GM23338 (cell line): ENCODE results near the gene FGGY. TPM values are rescaled to one million over a fixed set of nuclear protein-coding genes. Genes with fewer than 3 reads are reported as not detected.

Source experiments
- ATAC-seq: fragments of 200-7000 bp; cut with Tn5 transposase; 3 replicates; pipeline ENCODE4 v1.9.1; 2020
- DNase-seq: peaks from one replicate; pipeline ENCODE4 v3.0.0-alpha.2; 2015; ENCODE audit warnings: low spot score
- H2AFZ ChIP-seq: fragments of 200-600 bp; sonication (generic); 2 replicates; pipeline ENCODE4 v1.8.0; 2016; ENCODE audit warnings: antibody characterized with exemption, mild to moderate bottlenecking, moderate library complexity
- H3F3A ChIP-seq: fragments of 200-600 bp; sonication (generic); replicated peaks from 2 replicates; pipeline ENCODE4 v1.8.0; 2017; ENCODE audit warnings: antibody characterized with exemption, mixed run types, low read depth
- H3K27ac ChIP-seq: fragments of 200-600 bp; sonication (generic); 2 replicates; pipeline ENCODE4 v1.6.1; 2016; ENCODE audit warnings: low read depth
- H3K27me3 ChIP-seq: fragments of 200-600 bp; sonication (generic); 2 replicates; pipeline ENCODE4 v1.8.0; 2016; ENCODE audit warnings: mild to moderate bottlenecking, mixed run types, moderate library complexity; ENCODE audit not compliant: insufficient read depth
- H3K36me3 ChIP-seq: fragments of 200-600 bp; sonication (generic); 2 replicates; pipeline ENCODE4 v1.8.0; 2016; ENCODE audit warnings: mild to moderate bottlenecking; ENCODE audit not compliant: insufficient read depth
- H3K4me1 ChIP-seq: fragments of 200-600 bp; sonication (generic); 2 replicates; pipeline ENCODE4 v1.8.0; 2016; ENCODE audit warnings: mild to moderate bottlenecking, moderate library complexity; ENCODE audit not compliant: insufficient read depth
- H3K4me2 ChIP-seq: fragments of 200-600 bp; sonication (generic); 2 replicates; pipeline ENCODE4 v1.7.1; 2017; ENCODE audit warnings: mixed run types
- H3K4me3 ChIP-seq: fragments of 200-600 bp; sonication (generic); 2 replicates; pipeline ENCODE4 v1.6.1; 2016; ENCODE audit warnings: mixed run types
- H3K79me2 ChIP-seq: fragments of 200-600 bp; sonication (generic); replicated peaks from 2 replicates; pipeline ENCODE4 v1.8.0; 2017; ENCODE audit warnings: mild to moderate bottlenecking; ENCODE audit not compliant: insufficient read depth
- H3K9me2 ChIP-seq: fragments of 200-600 bp; sonication (generic); 2 replicates; pipeline ENCODE4 v1.8.0; 2017; ENCODE audit not compliant: insufficient read depth
- H4K20me1 ChIP-seq: fragments of 200-600 bp; sonication (generic); replicated peaks from 2 replicates; pipeline ENCODE4 v1.8.0; 2017; ENCODE audit warnings: mild to moderate bottlenecking; ENCODE audit not compliant: insufficient read depth
- H3K27ac Mint-ChIP-seq: 2 replicates; pipeline ENCODE4 v1.8.0; 2020; ENCODE audit warnings: inconsistent platforms, mild to moderate bottlenecking, moderate library complexity, mixed read lengths
- H3K27me3 Mint-ChIP-seq: 3 replicates; pipeline ENCODE4 v1.8.0; 2022; ENCODE audit warnings: low read depth, mild to moderate bottlenecking, moderate library complexity, mixed read lengths, inconsistent platforms; ENCODE audit not compliant: insufficient read depth, poor library complexity
- H3K36me3 Mint-ChIP-seq: 3 replicates; pipeline ENCODE4 v1.8.0; 2021; ENCODE audit warnings: low read depth, mild to moderate bottlenecking, inconsistent platforms, moderate library complexity, mixed read lengths
- H3K4me1 Mint-ChIP-seq: 3 replicates; pipeline ENCODE4 v1.8.0; 2020; ENCODE audit warnings: mild to moderate bottlenecking, inconsistent platforms, mixed read lengths
- H3K4me3 Mint-ChIP-seq: 3 replicates; pipeline ENCODE4 v1.8.0; 2021; ENCODE audit warnings: moderate library complexity, mild to moderate bottlenecking, inconsistent platforms, mixed read lengths
- H3K9me3 Mint-ChIP-seq: 3 replicates; pipeline ENCODE4 v1.8.0; 2020; ENCODE audit warnings: moderate library complexity, mild to moderate bottlenecking, inconsistent platforms, mixed read lengths
- CREB1 ChIP-seq: fragments of 250-450 bp; sonication (Bioruptor Pico); IDR thresholded peaks from 2 replicates; pipeline ENCODE4 v1.5.0; 2020; ENCODE audit warnings: low read depth, mild to moderate bottlenecking, moderate library complexity
- EZH2 ChIP-seq: fragments of 200-600 bp; sonication (generic); IDR thresholded peaks from one replicate; pipeline ENCODE4 v1.8.0; 2017; ENCODE audit warnings: antibody characterized with exemption, mild to moderate bottlenecking, low read depth; ENCODE audit not compliant: unreplicated experiment
- EZH2phosphoT487 ChIP-seq: fragments of 200-600 bp; sonication (generic); IDR thresholded peaks from one replicate; pipeline ENCODE4 v1.8.1; 2018; ENCODE audit warnings: antibody characterized with exemption; ENCODE audit not compliant: unreplicated experiment
- REST ChIP-seq: IDR thresholded peaks from one replicate; pipeline ENCODE4 v1.6.1; 2018; ENCODE audit warnings: antibody characterized with exemption; ENCODE audit not compliant: unreplicated experiment
- ZNF114 ChIP-seq: fragments of 250-450 bp; sonication (Bioruptor Pico); IDR thresholded peaks from 2 replicates; pipeline ENCODE4 v1.5.0; 2020; ENCODE audit warnings: mild to moderate bottlenecking, moderate library complexity
- ZNF462 ChIP-seq: fragments of 250-450 bp; sonication (Bioruptor Pico); IDR thresholded peaks from 2 replicates; pipeline ENCODE4 v1.5.0; 2020; ENCODE audit warnings: mild to moderate bottlenecking, moderate library complexity
- polyA plus RNA-seq: library from polyadenylated mRNA; unstranded; fragments of >200 nt; fragmentation: Nextera tagmentation; extraction: Ambion mirVana; gene quantifications from 2 replicates; pipeline ENCODE4 v1.2.1, GENCODE V29; 2016
- total RNA-seq: library from RNA; depleted of rRNA; stranded (reverse); fragments of >200 nt; shearing (Covaris generic); gene quantifications from 2 replicates; pipeline ENCODE4 v1.2.3, GENCODE V29; 2014

The FGGY gene
- total and polyA plus RNA-seq, 2 experiments from 2014 or later = 10.9 to 21.4 TPM

GRCh38 chr1:59686574-59686973 is 389.7 kb downstream of the FGGY start:
- Mint-ChIP-seq H3K27ac (no peak overlapping the region), H3K9me3 (no peaks in the 10 kb centered on the region), H3K4me1 (peaks cover 18% of the 10 kb centered on the region), H3K27me3 (peaks cover 3% of the 10 kb centered on the region), H3K4me3 (no peak overlapping the region), H3K36me3 (no peaks in the 10 kb centered on the region)
- Histone ChIP-seq H3K27me3 (no peaks in the 10 kb centered on the region), H2AFZ (no peak overlapping the region), H3K27ac (no peak overlapping the region), H3K4me2 (no peak overlapping the region), H3K36me3 (no peaks in the 10 kb centered on the region), H4K20me1 (no peaks in the 10 kb centered on the region), H3K4me1 (peaks cover 16% of the 10 kb centered on the region), H3K4me3 (no peak overlapping the region), H3F3A (no peaks in the 10 kb centered on the region), H3K79me2 (no peaks in the 10 kb centered on the region), H3K9me2 (no peaks in the 10 kb centered on the region)
- no peak for TF ChIP-seq REST
- no peak for TF ChIP-seq ZNF114 (CRISPR knock-in tag)
- TF ChIP-seq EZH2phosphoT487 = no peak
- TF ChIP-seq ZNF462 (CRISPR knock-in tag) = no peak
- no peak for TF ChIP-seq EZH2
- no peak for TF ChIP-seq CREB1 (CRISPR knock-in tag)
- ATAC-seq (no peak), DNase-seq (no peak)
